ENCODE data around the gene UNC93B1. TPM values are rescaled to one million over a fixed set of nuclear protein-coding genes. Genes with fewer than 3 reads are reported as not detected.

UNC93B1 gene
- total RNA-seq, 4 donors from 2014 or later, result 16.6 to 38.4 (median 31.6) TPM

DNA sequence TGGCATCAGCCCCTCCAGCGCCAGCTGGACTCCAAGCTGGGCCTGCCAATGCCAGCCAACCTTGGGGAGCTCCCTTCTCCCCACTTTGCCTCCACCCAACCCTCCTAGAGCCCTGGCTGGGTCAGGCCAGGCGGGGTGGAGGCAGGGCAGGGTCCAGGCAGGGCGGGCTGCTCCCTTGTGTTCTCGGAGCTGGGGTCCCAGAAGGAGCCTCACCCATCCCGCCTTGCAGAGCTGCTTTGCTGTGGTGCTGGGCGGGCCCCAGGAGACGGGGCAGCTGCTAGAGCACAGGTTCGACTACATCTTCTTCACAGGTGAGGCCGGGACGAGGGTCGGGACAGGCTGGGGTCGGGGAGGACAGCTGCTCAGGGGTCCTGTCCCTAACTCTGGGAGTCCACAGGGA is 15.6 kb upstream of the UNC93B1 start:
- intact Hi-C loops (cut with DNase I), result no loop called here
- peaks cover 0 to 15% (median 7%) of the 10 kb centered on the region in 4 donors for H3K36me3 ChIP-seq
- H3K4me3 ChIP-seq, result no peak overlapping the region
- H3K4me1 ChIP-seq, result peaks cover 3 to 17% (median 15%) of the 10 kb centered on the region in 4 donors
- no peaks in the 10 kb centered on the region for H3K27me3 ChIP-seq
- WGBS, result 89% methylated on average over 11 of the region's 12 CpGs
- H3K27ac ChIP-seq (replicated peaks in 1 of 4), result no peak overlapping the region
- H3K9me3 ChIP-seq, result peaks cover 0 to 6% (median 0%) of the 10 kb centered on the region in 4 donors
- DNase-seq (ENCODE audit: extremely low spot score), result no peak
- TF ChIP-seq POLR2A (IDR thresholded peaks at IDR 0.05; ENCODE audit: low read depth) (no peak), POLR2AphosphoS5 (IDR thresholded peaks at IDR 0.05) (no peak), EP300 (IDR thresholded peaks at IDR 0.05) (no peak)
- TF ChIP-seq, protein P1, sequence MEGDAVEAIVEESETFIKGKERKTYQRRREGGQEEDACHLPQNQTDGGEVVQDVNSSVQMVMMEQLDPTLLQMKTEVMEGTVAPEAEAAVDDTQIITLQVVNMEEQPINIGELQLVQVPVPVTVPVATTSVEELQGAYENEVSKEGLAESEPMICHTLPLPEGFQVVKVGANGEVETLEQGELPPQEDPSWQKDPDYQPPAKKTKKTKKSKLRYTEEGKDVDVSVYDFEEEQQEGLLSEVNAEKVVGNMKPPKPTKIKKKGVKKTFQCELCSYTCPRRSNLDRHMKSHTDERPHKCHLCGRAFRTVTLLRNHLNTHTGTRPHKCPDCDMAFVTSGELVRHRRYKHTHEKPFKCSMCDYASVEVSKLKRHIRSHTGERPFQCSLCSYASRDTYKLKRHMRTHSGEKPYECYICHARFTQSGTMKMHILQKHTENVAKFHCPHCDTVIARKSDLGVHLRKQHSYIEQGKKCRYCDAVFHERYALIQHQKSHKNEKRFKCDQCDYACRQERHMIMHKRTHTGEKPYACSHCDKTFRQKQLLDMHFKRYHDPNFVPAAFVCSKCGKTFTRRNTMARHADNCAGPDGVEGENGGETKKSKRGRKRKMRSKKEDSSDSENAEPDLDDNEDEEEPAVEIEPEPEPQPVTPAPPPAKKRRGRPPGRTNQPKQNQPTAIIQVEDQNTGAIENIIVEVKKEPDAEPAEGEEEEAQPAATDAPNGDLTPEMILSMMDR (IDR thresholded peaks at IDR 0.05), result no peak

DNA sequence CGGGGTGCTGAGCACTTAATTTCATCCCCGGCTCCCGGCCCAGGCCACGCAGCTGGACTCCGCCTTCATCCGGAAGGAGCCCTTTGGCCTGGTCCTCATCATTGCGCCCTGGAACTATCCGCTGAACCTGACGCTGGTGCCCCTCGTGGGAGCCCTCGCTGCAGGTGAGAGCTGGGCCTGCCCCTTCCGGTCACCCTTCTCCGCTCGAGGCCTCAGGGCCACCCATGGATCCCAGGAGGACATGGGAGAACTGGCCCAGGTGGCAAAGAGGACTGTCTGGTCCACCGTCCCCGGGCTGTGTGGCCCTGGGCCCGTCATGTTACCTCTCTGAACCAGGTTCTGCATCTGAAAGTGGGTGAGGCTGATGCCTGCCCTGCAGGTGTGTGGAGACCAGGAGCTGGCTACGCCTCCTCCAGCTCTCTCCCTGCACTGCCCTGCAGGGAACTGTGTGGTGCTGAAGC is 14.9 kb upstream of the UNC93B1 start:
- peaks cover 3 to 25% (median 21%) of the 10 kb centered on the region in 4 donors for H3K4me1 ChIP-seq
- TF ChIP-seq EP300 (IDR thresholded peaks at IDR 0.05) (no peak), POLR2AphosphoS5 (IDR thresholded peaks at IDR 0.05) (no peak), POLR2A (IDR thresholded peaks at IDR 0.05; ENCODE audit: low read depth) (no peak)
- TF ChIP-seq, protein P1 (IDR thresholded peaks at IDR 0.05), result no peak
- peaks cover 0 to 14% (median 5%) of the 10 kb centered on the region in 4 donors for H3K36me3 ChIP-seq
- H3K4me3 ChIP-seq, result no peak overlapping the region
- H3K9me3 ChIP-seq, result no peaks in the 10 kb centered on the region
- WGBS, result 94% methylated on average over 9 of the region's 18 CpGs
- no peak overlapping the region for H3K27ac ChIP-seq (replicated peaks in 1 of 4)
- intact Hi-C loops (cut with DNase I), result no loop called here
- DNase-seq (ENCODE audit: extremely low spot score), result no peak
- no peaks in the 10 kb centered on the region for H3K27me3 ChIP-seq

DNA sequence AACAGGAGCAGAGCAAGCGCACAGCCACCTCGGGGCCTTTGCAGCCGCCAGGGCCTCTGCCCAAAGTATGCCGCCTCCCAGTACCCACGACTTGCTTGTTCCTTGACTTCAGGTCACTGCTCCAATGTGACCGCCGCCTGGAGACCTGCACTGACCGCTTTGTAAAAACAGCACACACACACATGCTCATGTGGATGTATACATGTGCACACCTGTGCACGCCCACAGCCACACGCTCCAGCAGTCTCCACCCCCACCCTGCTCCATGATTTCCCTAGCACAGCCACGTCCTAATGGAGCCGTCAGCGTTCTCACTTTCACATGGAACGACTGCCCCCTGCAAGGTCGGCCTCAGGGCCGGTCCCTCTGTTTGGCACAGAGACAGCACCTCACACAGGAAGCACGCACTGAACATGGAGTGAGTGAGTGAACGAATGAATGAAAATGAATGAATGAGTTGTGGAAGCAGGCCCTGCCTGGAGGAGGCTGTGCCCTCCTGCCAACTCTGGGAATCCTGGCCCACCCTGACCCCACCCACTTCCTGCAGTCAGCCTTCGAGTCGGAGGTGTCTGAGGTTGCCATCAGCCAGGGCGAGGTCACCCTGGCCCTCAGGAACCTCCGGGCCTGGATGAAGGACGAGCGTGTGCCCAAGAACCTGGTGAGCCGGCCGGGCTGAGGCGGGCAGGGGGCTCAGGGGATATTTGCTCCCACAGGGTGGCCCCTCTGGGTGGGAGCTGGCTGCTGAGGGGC is 14.3 kb upstream of the UNC93B1 start:
- Histone ChIP-seq H3K9me3 (no peaks in the 10 kb centered on the region), H3K27me3 (no peaks in the 10 kb centered on the region), H3K4me1 (peaks cover 3 to 30% (median 24%) of the 10 kb centered on the region in 4 donors), H3K27ac (replicated peaks in 1 of 4) (no peak overlapping the region), H3K36me3 (peaks cover 0 to 14% (median 5%) of the 10 kb centered on the region in 4 donors), H3K4me3 (no peak overlapping the region)
- 79% methylated on average over 24 of the region's 27 CpGs for WGBS
- intact Hi-C loops (cut with DNase I), result no loop called here
- no peak for TF ChIP-seq EP300 (IDR thresholded peaks at IDR 0.05)
- no peak for TF ChIP-seq POLR2AphosphoS5 (IDR thresholded peaks at IDR 0.05)
- no peak for TF ChIP-seq POLR2A (IDR thresholded peaks at IDR 0.05; ENCODE audit: low read depth)
- TF ChIP-seq, protein P1 (IDR thresholded peaks at IDR 0.05), result no peak
- no peak for DNase-seq (ENCODE audit: extremely low spot score)

DNA sequence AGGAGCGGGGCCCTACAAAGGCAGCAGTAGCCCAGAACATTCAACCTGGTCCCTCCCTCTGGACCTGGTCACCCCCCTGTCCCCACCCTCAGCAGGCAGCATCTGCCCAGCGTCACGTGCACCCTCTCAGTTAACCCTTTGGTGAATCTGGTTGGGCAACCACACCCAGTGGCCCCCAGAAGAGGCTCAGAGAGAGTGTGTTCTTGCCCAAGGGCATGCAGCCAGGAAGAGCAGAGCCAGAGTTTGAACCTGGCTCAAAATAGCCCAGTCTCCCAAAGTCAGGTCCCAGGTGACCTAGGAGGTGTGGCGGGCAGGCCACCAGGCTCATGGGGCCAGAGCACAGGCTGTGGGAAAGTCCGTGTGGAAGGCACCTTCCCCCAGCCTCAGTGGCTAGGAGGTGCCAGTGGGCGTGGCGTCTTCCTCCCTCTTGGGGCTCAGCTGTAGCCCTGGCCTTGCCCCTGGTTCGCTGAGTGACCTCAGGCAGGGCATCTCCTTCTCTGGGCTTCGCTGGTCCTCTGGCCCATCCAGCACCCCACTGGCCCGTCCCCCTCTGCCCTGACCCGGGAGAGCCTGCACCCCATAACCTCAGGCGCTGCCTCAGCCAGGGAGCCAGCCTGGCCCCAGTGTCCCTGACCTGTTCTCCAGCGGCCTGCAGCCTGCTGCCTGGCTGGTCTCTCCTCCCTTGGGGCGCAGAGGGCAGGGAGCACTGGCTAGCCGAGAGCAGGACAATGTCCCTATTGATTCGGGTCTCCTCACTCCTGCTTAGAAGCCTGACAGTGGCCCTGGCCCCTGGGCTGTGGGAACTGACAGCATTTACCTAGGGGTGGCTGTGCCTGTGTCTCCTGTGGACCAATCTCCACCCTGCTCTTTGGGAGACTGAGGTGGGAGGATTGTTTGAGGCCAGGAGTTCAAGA is 13.3 kb upstream of the UNC93B1 start:
- TF ChIP-seq EP300 (IDR thresholded peaks at IDR 0.05) (no peak), POLR2AphosphoS5 (IDR thresholded peaks at IDR 0.05) (no peak), POLR2A (IDR thresholded peaks at IDR 0.05; ENCODE audit: low read depth) (no peak)
- TF ChIP-seq, protein P1 (IDR thresholded peaks at IDR 0.05), result no peak
- Histone ChIP-seq H3K27ac (replicated peaks in 1 of 4) (peak overlapping the region in 1 of 4 donors; percentile 10), H3K4me3 (no peak overlapping the region), H3K36me3 (peaks cover 0 to 7% (median 3%) of the 10 kb centered on the region in 4 donors), H3K4me1 (peaks cover 3 to 40% (median 33%) of the 10 kb centered on the region in 4 donors), H3K27me3 (no peaks in the 10 kb centered on the region), H3K9me3 (no peaks in the 10 kb centered on the region)
- 60% methylated on average over 10 of the region's 16 CpGs for WGBS
- no peak for DNase-seq (ENCODE audit: extremely low spot score)
- intact Hi-C loops (cut with DNase I), result no loop called here

All from esophagus muscularis mucosa (tissue), 4 donors.